Measurements from ENCODE around the gene ABCC3.

Gene ABCC3

DNA sequence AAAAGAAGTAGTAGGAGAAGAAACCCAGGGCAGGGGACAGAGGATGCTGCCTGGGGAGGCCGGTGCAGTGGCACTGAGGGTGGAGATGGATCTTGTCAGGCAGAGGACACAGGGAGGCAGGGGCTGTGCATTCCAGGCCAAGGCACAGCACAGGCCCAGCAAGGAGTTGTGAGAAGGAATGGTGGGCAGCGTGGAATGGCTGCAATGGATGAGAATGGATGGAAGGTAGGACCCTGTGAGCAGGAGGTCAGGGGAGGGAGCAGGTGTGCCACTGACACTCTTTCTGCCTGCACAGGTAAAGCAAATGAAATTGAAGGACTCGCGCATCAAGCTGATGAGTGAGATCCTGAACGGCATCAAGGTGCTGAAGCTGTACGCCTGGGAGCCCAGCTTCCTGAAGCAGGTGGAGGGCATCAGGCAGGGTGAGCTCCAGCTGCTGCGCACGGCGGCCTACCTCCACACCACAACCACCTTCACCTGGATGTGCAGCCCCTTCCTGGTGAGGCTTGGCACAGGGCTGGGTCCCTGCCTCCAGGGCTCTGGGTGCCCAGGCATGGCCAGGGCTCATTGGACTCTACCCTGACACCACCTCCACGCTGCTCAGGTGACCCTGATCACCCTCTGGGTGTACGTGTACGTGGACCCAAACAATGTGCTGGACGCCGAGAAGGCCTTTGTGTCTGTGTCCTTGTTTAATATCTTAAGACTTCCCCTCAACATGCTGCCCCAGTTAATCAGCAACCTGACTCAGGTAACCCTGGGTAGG, 32.8 kb downstream of the ABCC3 start:
- DNase-seq (ENCODE audit: low spot score): no peak
- TF ChIP-seq CTCF (IDR thresholded peaks at IDR 0.05): no peak

DNA sequence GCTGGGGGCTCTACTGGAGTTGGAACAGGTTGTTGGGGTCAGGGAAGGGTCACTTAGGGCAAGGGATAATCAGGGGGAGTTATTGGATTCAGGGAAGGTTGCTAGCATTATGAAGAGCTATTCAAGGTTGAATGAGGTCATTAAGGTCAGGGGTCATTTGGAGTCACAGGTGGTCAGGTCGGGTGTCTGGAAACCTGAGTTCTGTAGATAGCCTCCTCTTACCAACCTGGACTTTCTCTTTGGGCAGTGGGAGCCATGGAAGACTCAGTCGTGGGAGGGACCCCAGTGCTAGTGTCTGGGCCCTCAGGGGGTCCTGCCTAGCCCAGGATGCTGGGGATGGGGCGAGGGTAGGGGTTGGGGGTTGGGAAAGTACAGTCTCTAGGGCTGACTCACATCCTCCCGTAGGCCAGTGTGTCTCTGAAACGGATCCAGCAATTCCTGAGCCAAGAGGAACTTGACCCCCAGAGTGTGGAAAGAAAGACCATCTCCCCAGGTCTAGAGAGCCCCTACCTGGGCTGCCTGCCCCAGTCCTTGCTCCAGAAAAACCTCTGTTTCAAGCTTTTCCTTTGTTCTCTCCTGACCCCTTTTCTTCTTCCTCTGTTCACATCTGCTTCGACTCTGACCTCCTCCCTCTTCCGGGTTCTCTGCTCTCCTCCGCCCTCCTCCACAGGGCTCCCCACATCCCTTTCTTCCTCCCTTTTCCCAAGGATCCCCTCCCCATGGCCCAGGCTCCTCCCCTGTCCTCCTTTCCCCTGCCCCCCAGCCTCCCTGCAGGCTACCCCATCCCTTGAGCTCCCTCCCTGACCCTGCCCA, 33.5 kb downstream of the ABCC3 start:
- no peak for TF ChIP-seq CTCF (IDR thresholded peaks at IDR 0.05)
- Histone ChIP-seq H3K4me3 (no peak overlapping the region), H3K27ac (no peak overlapping the region)
- DNase-seq (ENCODE audit: low spot score): no peak

More for the DNA sequence above, 32.8 kb downstream of the ABCC3 start:
- no peak overlapping the region for H3K27ac ChIP-seq
- H3K4me3 ChIP-seq: no peak overlapping the region

DNA sequence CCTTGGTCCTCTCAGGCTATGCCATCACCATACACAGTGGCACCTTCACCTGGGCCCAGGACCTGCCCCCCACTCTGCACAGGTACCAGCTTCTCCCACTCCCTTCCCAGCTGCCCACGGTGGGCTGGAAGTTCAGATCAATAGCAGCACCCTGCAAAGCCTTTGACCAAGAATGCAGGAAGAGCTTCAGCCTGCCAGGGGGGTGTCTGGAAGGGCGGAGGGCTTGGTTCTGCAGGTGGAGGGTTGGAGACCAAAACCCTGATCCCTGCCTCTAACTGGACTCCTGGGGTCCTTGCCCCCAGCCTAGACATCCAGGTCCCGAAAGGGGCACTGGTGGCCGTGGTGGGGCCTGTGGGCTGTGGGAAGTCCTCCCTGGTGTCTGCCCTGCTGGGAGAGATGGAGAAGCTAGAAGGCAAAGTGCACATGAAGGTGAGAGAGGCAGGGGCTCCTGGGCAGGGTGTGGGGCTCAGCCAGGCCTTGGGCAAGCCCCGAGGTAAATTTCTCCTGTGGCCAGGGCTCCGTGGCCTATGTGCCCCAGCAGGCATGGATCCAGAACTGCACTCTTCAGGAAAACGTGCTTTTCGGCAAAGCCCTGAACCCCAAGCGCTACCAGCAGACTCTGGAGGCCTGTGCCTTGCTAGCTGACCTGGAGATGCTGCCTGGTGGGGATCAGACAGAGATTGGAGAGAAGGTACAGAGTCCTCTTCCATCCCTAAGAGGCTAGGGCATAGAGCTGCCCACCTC, 34.3 kb downstream of the ABCC3 start:
- H3K4me3 ChIP-seq: no peak overlapping the region
- no peak for DNase-seq (ENCODE audit: low spot score)
- TF ChIP-seq CTCF (IDR thresholded peaks at IDR 0.05): no peak
- H3K27ac ChIP-seq: no peak overlapping the region

DNA sequence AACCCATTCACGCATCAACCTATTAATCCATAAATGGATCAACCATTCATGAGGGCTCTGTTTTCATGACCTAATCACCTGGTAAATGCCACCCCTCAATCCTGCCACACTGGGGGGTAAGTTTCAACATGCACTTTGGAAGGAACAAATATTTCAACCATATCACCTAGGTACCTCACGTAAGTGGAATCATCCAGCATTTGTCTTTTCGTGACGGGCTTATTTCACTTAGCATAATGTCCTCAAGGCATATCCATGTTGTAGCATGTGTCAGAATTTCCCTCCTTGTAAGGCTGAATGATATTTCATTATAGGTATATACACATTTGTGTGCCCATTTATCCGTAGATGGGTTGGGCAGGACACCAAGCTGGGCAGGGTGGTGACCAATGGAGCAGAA, 37.4 kb downstream of the ABCC3 start:
- no peak overlapping the region for H3K4me3 ChIP-seq
- no peak for DNase-seq (ENCODE audit: low spot score)
- no peak overlapping the region for H3K27ac ChIP-seq
- TF ChIP-seq CTCF (IDR thresholded peaks at IDR 0.05): no peak

DNA sequence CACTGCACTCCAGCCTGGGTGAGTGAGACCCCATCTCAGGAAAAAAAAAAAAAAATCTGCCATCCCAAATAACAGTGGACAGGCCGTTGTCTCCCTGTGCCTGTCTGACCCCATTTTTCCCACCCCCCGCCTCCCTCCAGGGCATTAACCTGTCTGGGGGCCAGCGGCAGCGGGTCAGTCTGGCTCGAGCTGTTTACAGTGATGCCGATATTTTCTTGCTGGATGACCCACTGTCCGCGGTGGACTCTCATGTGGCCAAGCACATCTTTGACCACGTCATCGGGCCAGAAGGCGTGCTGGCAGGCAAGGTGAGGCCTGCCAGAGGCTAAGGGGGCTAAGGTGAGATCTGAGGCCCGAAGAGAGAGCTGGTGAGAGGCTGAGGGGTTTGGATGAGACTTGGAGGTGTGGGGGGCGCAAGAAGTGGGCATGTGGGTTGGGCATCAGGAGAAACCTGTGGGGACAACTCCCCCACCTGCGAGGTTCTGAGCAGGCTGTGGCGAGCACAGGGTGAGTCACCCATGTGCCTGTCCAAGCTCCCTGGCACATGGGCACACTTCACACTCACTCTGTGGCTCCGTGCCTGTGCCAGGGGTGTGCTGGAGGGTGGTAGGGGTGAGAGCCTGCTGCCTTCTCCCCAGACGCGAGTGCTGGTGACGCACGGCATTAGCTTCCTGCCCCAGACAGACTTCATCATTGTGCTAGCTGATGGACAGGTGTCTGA, 38.3 kb downstream of the ABCC3 start:
- Histone ChIP-seq H3K4me3 (no peak overlapping the region), H3K27ac (no peak overlapping the region)
- DNase-seq (ENCODE audit: low spot score): no peak
- no peak for TF ChIP-seq CTCF (IDR thresholded peaks at IDR 0.05)

DNA sequence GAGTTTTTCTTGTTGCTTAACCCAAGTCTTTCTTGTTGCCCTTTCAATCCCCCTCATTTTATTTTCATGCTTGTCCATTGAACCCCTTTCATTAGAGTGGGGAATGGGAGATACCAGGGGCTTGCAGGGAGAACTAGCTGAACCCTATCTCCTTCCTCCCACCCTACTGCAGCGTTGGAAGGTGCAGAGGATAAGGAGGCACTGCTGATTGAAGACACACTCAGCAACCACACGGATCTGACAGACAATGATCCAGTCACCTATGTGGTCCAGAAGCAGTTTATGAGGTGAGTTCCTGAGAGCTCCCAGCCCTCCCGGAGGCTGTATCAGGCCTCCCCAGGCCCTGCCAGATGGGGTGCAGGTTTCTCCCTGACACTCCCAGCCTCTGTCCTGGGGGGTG, 40.5 kb downstream of the ABCC3 start:
- DNase-seq (ENCODE audit: low spot score): no peak
- Histone ChIP-seq H3K4me3 (no peak overlapping the region), H3K27ac (no peak overlapping the region)
- no peak for TF ChIP-seq CTCF (IDR thresholded peaks at IDR 0.05)
